ENCODE data around the gene JOSD2.
A peak's percentile ranks its signal among the peaks of the same experiment; 100 is the strongest.

JOSD2 gene

DNA sequence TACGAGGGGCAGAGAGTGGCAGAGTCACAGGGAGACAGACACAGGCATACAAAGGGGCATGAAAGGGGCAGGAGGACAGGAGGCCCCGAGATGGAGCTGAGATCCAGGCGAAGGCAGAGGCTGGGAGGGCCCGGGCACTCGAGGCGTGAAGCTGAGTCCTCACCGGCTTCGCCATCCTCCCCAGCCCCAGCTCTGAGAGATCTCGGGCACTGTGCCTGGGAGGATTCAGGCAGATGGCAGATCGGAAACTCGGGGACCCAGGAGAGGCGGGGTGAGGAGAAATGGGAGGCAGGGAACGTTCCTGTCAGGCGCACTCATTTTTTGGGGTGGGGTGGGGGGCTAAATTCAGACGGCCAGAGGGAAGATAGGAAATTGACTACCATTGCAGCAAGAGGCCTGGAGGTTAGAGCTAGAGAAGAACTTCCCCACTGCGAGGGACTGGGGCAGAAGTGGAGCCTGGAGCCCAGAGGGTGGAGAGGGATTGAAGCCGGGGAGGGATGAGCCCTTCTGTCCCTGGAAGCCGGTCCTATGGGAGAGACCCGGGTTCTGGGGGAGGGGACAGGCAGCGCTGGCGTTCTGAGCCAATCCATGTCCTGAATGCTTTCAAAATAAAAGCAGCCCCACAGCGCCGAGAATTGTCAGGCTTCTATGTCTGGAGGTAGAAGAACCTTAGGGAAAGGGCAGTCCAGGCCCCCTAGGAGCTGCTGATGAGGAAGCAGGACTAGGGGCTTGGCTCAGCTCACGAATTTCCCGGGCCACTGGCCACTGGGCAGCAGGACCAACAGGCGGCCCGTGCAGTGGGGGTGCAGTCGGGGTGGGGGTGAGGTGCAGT lies 44.7 kb upstream of the JOSD2 start:
- Histone ChIP-seq H3K9me3 (ENCODE audit: control extremely low read depth in 1 of 5, control insufficient read depth in 4 of 5, insufficient read depth in 2 of 5, low read depth in 1 of 5, low read length in 4 of 5) (no peaks in the 10 kb centered on the region), H3K27me3 (replicated peaks in 2 of 5; ENCODE audit: control insufficient read depth in 4 of 5, insufficient read depth in 5 of 5, low read length in 4 of 5) (peaks cover 0 to 76% (median 22%) of the 10 kb centered on the region in 5 experiments), H3K4me1 (ENCODE audit: control extremely low read depth in 1 of 4, control insufficient read depth in 4 of 4, insufficient read depth in 4 of 4, low read length in 3 of 4) (peaks cover 0 to 14% (median 9%) of the 10 kb centered on the region in 4 experiments), H3K27ac (ENCODE audit: insufficient read depth in 1 of 2, low read depth in 1 of 2, low read length in 2 of 2, poor library complexity in 1 of 2, severe bottlenecking in 2 of 2) (no peak overlapping the region), H3K36me3 (ENCODE audit: control insufficient read depth in 4 of 4, insufficient read depth in 4 of 4, low read length in 3 of 4) (no peaks in the 10 kb centered on the region), H3K4me3 (ENCODE audit: control insufficient read depth in 1 of 7, extremely low read depth in 1 of 7, insufficient read depth in 4 of 7, low read depth in 2 of 7, low read length in 6 of 7) (peak overlapping the region in 4 of 7 experiments; percentile 59 to 81 (median 70))
- ChIA-PET POLR2A (no interaction called here), CTCF (interaction anchor here (0.6 to 4.2 kb wide), 14 partner anchors 8 to 222 kb away, joined by 3 to 33 read pairs (median 4); no protein-coding TSS in a partner anchor)
- 35% methylated on average over 25 of the region's 28 CpGs for WGBS (ENCODE audit: insufficient coverage)
- peak in 1 of 3 donors; percentile 21 for DNase-seq

GRCh38 chr19:50555033-50555432 lies 44.0 kb upstream of the JOSD2 start:
- Histone ChIP-seq H3K36me3 (ENCODE audit: control insufficient read depth in 4 of 4, insufficient read depth in 4 of 4, low read length in 3 of 4) (no peaks in the 10 kb centered on the region), H3K27me3 (replicated peaks in 2 of 5; ENCODE audit: control insufficient read depth in 4 of 5, insufficient read depth in 5 of 5, low read length in 4 of 5) (peaks cover 0 to 77% (median 26%) of the 10 kb centered on the region in 5 experiments), H3K27ac (ENCODE audit: insufficient read depth in 1 of 2, low read depth in 1 of 2, low read length in 2 of 2, poor library complexity in 1 of 2, severe bottlenecking in 2 of 2) (no peak overlapping the region), H3K4me3 (ENCODE audit: control insufficient read depth in 1 of 7, extremely low read depth in 1 of 7, insufficient read depth in 4 of 7, low read depth in 2 of 7, low read length in 6 of 7) (no peak overlapping the region), H3K4me1 (ENCODE audit: control extremely low read depth in 1 of 4, control insufficient read depth in 4 of 4, insufficient read depth in 4 of 4, low read length in 3 of 4) (peaks cover 0 to 14% (median 9%) of the 10 kb centered on the region in 4 experiments), H3K9me3 (ENCODE audit: control extremely low read depth in 1 of 5, control insufficient read depth in 4 of 5, insufficient read depth in 2 of 5, low read depth in 1 of 5, low read length in 4 of 5) (no peaks in the 10 kb centered on the region)
- POLR2A ChIA-PET: no interaction called here
- DNase-seq: no peak
- WGBS (ENCODE audit: insufficient coverage): 80% methylated on average over 6 of the region's 12 CpGs
- CTCF ChIA-PET: interaction anchor here (1.8 to 4.2 kb wide), 2 partner anchors 17 to 19 kb away, joined by 10 to 33 read pairs; no protein-coding TSS in a partner anchor

DNA sequence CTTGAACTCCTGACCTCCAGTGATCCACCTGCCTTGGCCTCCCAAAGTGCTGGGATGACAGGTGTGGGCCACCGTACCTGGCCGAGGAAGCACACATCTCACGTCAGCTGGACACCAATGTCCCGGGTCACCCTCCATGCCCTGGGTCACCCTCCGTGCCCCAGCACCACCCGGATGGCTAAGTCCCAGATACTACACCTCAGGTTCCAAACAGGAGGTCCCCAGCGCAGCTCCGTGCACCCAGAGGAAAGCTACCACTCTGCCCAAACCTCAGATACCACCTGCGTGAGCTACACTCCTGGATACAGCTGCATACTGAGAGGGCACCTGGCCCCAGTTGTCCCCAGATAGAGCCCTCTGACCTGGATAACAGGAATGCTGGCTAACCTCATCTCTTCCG lies 43.2 kb upstream of the JOSD2 start:
- 93% methylated on average over 7 of the region's 10 CpGs for WGBS (ENCODE audit: insufficient coverage)
- ChIA-PET POLR2A (no interaction called here), CTCF (interaction anchor here (1.5 kb wide), 1 partner anchor 17 kb away, joined by 7 read pairs; no protein-coding TSS in a partner anchor)
- DNase-seq: no peak
- H3K9me3 ChIP-seq (ENCODE audit: control extremely low read depth in 1 of 5, control insufficient read depth in 4 of 5, insufficient read depth in 2 of 5, low read depth in 1 of 5, low read length in 4 of 5): no peaks in the 10 kb centered on the region
- H3K27ac ChIP-seq (ENCODE audit: insufficient read depth in 1 of 2, low read depth in 1 of 2, low read length in 2 of 2, poor library complexity in 1 of 2, severe bottlenecking in 2 of 2): no peak overlapping the region
- peaks cover 0 to 81% (median 29%) of the 10 kb centered on the region in 5 experiments for H3K27me3 ChIP-seq (replicated peaks in 2 of 5; ENCODE audit: control insufficient read depth in 4 of 5, insufficient read depth in 5 of 5, low read length in 4 of 5)
- no peak overlapping the region for H3K4me3 ChIP-seq (ENCODE audit: control insufficient read depth in 1 of 7, extremely low read depth in 1 of 7, insufficient read depth in 4 of 7, low read depth in 2 of 7, low read length in 6 of 7)
- no peaks in the 10 kb centered on the region for H3K36me3 ChIP-seq (ENCODE audit: control insufficient read depth in 4 of 4, insufficient read depth in 4 of 4, low read length in 3 of 4)
- peaks cover 0 to 14% (median 9%) of the 10 kb centered on the region in 4 experiments for H3K4me1 ChIP-seq (ENCODE audit: control extremely low read depth in 1 of 4, control insufficient read depth in 4 of 4, insufficient read depth in 4 of 4, low read length in 3 of 4)

DNA sequence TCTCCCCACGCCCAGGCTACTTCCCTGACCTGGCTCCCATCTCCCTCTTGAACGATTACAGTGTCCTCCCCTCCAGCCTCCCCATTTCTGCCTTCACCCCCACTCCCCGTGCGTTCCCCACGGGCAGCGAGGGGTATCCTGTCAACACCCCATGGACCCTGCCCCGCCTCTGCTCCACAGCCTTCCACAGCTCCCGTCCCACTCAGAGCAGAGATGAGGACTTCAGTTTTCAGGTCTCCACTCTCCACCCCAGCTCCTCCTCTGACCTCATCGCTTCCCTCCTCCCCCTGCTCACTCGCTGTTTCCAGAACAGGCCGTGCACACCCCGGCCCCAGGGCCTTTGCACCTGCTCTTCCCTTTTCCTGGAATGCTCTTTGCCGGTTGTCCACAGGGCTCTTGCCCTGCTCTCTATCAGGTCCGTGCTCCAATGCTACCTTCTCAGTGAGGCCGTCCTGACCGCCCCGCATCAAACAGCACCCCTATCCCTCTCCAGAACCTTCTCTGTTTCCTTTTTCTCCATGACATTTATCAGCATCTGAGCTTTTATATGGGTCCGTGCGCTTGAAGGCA lies 42.2 kb upstream of the JOSD2 start:
- Histone ChIP-seq H3K27ac (ENCODE audit: insufficient read depth in 1 of 2, low read depth in 1 of 2, low read length in 2 of 2, poor library complexity in 1 of 2, severe bottlenecking in 2 of 2) (no peak overlapping the region), H3K4me1 (ENCODE audit: control extremely low read depth in 1 of 4, control insufficient read depth in 4 of 4, insufficient read depth in 4 of 4, low read length in 3 of 4) (peaks cover 0 to 14% (median 9%) of the 10 kb centered on the region in 4 experiments), H3K36me3 (ENCODE audit: control insufficient read depth in 4 of 4, insufficient read depth in 4 of 4, low read length in 3 of 4) (no peaks in the 10 kb centered on the region), H3K4me3 (ENCODE audit: control insufficient read depth in 1 of 7, extremely low read depth in 1 of 7, insufficient read depth in 4 of 7, low read depth in 2 of 7, low read length in 6 of 7) (no peak overlapping the region), H3K9me3 (ENCODE audit: control extremely low read depth in 1 of 5, control insufficient read depth in 4 of 5, insufficient read depth in 2 of 5, low read depth in 1 of 5, low read length in 4 of 5) (no peaks in the 10 kb centered on the region), H3K27me3 (replicated peaks in 2 of 5; ENCODE audit: control insufficient read depth in 4 of 5, insufficient read depth in 5 of 5, low read length in 4 of 5) (peaks cover 0 to 79% (median 29%) of the 10 kb centered on the region in 5 experiments)
- ChIA-PET CTCF (interaction anchor here (0.6 to 1.5 kb wide), 2 partner anchors 16 to 23 kb away, joined by 4 to 7 read pairs; no protein-coding TSS in a partner anchor), POLR2A (no interaction called here)
- 82% methylated on average over 16 of the region's 19 CpGs for WGBS (ENCODE audit: insufficient coverage)
- DNase-seq: no peak

DNA sequence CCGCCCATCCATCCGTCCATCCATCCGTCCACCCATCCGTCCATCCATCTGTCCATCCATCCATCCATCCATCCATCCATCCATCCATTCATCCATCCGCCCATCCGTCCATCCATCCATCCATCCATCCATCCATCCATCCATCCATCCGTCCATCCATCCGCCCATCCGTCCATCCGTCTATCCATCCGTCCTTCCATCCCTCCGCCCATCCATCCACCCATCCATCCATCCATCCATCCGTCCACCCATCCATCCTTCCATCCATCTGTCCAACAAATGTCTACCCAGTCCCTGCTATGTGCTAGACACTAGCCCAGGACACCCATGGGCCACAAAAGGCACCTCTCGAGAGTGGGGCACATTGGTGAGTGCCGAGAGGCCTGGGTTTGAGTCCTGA lies 41.5 kb upstream of the JOSD2 start:
- Histone ChIP-seq H3K27ac (ENCODE audit: insufficient read depth in 1 of 2, low read depth in 1 of 2, low read length in 2 of 2, poor library complexity in 1 of 2, severe bottlenecking in 2 of 2) (no peak overlapping the region), H3K27me3 (replicated peaks in 2 of 5; ENCODE audit: control insufficient read depth in 4 of 5, insufficient read depth in 5 of 5, low read length in 4 of 5) (peaks cover 0 to 79% (median 29%) of the 10 kb centered on the region in 5 experiments), H3K4me1 (ENCODE audit: control extremely low read depth in 1 of 4, control insufficient read depth in 4 of 4, insufficient read depth in 4 of 4, low read length in 3 of 4) (peaks cover 0 to 14% (median 9%) of the 10 kb centered on the region in 4 experiments), H3K4me3 (ENCODE audit: control insufficient read depth in 1 of 7, extremely low read depth in 1 of 7, insufficient read depth in 4 of 7, low read depth in 2 of 7, low read length in 6 of 7) (no peak overlapping the region), H3K36me3 (ENCODE audit: control insufficient read depth in 4 of 4, insufficient read depth in 4 of 4, low read length in 3 of 4) (no peaks in the 10 kb centered on the region), H3K9me3 (ENCODE audit: control extremely low read depth in 1 of 5, control insufficient read depth in 4 of 5, insufficient read depth in 2 of 5, low read depth in 1 of 5, low read length in 4 of 5) (no peaks in the 10 kb centered on the region)
- WGBS (ENCODE audit: insufficient coverage): 70% methylated on average over 5 of the region's 15 CpGs
- POLR2A ChIA-PET: no interaction called here
- DNase-seq: no peak
- CTCF ChIA-PET: interaction anchor here (0.6 kb wide), 1 partner anchor 22 kb away, joined by 4 read pairs; no protein-coding TSS in a partner anchor

DNA sequence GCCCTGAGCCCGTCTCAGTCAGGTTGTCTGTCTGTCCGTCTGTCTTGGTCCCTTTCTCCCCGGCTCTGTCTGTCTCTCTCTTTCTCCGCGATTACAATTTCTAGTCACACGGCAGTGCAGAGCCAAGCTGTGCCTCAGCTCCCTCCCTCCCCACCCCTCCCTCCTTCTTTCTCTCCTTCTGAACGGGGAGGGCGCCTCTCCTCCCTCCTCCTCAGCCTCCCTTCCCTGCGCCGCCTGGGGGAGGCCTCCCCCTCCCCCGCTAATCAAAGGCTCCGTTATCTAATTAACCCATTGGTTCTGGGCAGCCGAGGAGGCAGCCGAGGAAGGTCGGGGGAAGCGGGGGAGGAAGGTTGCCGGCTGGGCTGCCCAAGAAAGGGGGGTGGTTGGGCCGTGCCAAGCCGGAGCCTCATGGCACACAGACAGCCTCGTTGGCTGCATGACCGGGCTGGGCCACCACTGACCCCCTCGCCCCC lies 40.8 kb upstream of the JOSD2 start:
- H3K27ac ChIP-seq (ENCODE audit: insufficient read depth in 1 of 2, low read depth in 1 of 2, low read length in 2 of 2, poor library complexity in 1 of 2, severe bottlenecking in 2 of 2): no peak overlapping the region
- POLR2A ChIA-PET: no interaction called here
- no peaks in the 10 kb centered on the region for H3K36me3 ChIP-seq (ENCODE audit: control insufficient read depth in 4 of 4, insufficient read depth in 4 of 4, low read length in 3 of 4)
- CTCF ChIA-PET: interaction anchor here (0.5 kb wide), 1 partner anchor 373 kb away, joined by 3 read pairs; no protein-coding TSS in a partner anchor
- peaks cover 0 to 12% (median 8%) of the 10 kb centered on the region in 4 experiments for H3K4me1 ChIP-seq (ENCODE audit: control extremely low read depth in 1 of 4, control insufficient read depth in 4 of 4, insufficient read depth in 4 of 4, low read length in 3 of 4)
- no peak overlapping the region for H3K4me3 ChIP-seq (ENCODE audit: control insufficient read depth in 1 of 7, extremely low read depth in 1 of 7, insufficient read depth in 4 of 7, low read depth in 2 of 7, low read length in 6 of 7)
- H3K9me3 ChIP-seq (ENCODE audit: control extremely low read depth in 1 of 5, control insufficient read depth in 4 of 5, insufficient read depth in 2 of 5, low read depth in 1 of 5, low read length in 4 of 5): no peaks in the 10 kb centered on the region
- 2% methylated on average over 14 of the region's 22 CpGs for WGBS (ENCODE audit: insufficient coverage)
- H3K27me3 ChIP-seq (replicated peaks in 2 of 5; ENCODE audit: control insufficient read depth in 4 of 5, insufficient read depth in 5 of 5, low read length in 4 of 5): peaks cover 0 to 73% (median 25%) of the 10 kb centered on the region in 5 experiments
- DNase-seq: peak in 2 of 3 donors; percentile 21 to 44
